Body of pancreas (tissue), 4 donors: ENCODE results near the gene CLDN25. TPM values are rescaled to one million over a fixed set of nuclear protein-coding genes. Genes with fewer than 3 reads are reported as not detected.
A peak's percentile ranks its signal among the peaks of the same experiment; 100 is the strongest.

Experiments
- ATAC-seq: fragments of 150-250 bp; one replicate; pipeline ENCODE4 v1.9.1; 2016
- DNase-seq, 4 donors: peaks; one replicate each; pipeline ENCODE4 v3.0.0-alpha.2; 2019
- H3K27ac ChIP-seq, 4 donors: fragments of 200-600 bp; sonication (generic); 1 replicate in 3 of 4; 2 replicates in 1 of 4; pipeline versions ENCODE4 v1.5.1 to v1.6.1; 2016 to 2019; ENCODE audit warnings: mild to moderate bottlenecking in 1 of 4, mixed read lengths in 1 of 4, moderate library complexity in 1 of 4
- H3K27me3 ChIP-seq, 2 donors: fragments of 200-600 bp; sonication (generic); one replicate each; pipeline ENCODE4 v1.6.0; 2016; ENCODE audit warnings: mild to moderate bottlenecking in 1 of 2
- H3K36me3 ChIP-seq, 2 donors: fragments of 200-600 bp; sonication (generic); replicated peaks in 1 of 2; 2 replicates each; pipeline ENCODE4 v1.5.1; 2016; ENCODE audit warnings: low read depth in 2 of 2; ENCODE audit not compliant: insufficient read depth in 1 of 2
- H3K4me1 ChIP-seq: fragments of 200-600 bp; sonication (generic); one replicate; pipeline ENCODE4 v1.6.0; 2016
- H3K4me3 ChIP-seq, 2 donors: fragments of 200-600 bp; sonication (generic); 1 replicate in 1 of 2; 2 replicates in 1 of 2; pipeline ENCODE4 v1.5.1; 2016 to 2019
- H3K9me3 ChIP-seq, 3 donors: fragments of 200-600 bp; sonication (generic); 1 replicate in 2 of 3; 2 replicates in 1 of 3; pipeline ENCODE4 v1.5.1; 2016
- CTCF ChIP-seq, 7 experiments: fragments of 450-650 bp in 4 of 7; fragments of 200-600 bp in 3 of 7; sonication (generic) in 3 of 7; IDR thresholded peaks; one replicate each; pipeline ENCODE4 v1.5.1; 2016 to 2019; ENCODE audit warnings: antibody characterized with exemption in 7 of 7
- POLR2A ChIP-seq, 3 donors: fragments of 450-650 bp; IDR thresholded peaks; one replicate each; pipeline ENCODE4 v1.6.1; 2016; ENCODE audit warnings: antibody characterized with exemption in 3 of 3, mild to moderate bottlenecking in 2 of 3
- whole genome bisulfite sequencing, 2 donors: methylation state at CpG; one replicate each; pipeline ENCODE4 v1.1.5; 2017; 5-methylcytosine and 5-hydroxymethylcytosine counted together
- intact Hi-C: fragments of 100-400 bp; cut with DNase I; formaldehyde crosslinking; loops from one replicate; pipeline ENCODE4 v1.15.1; 2023
- total RNA-seq, 2 donors: library from RNA; depleted of rRNA; stranded (reverse); fragments of >200 nt; gene quantifications; one replicate each; pipeline ENCODE4 v1.1.0, GENCODE V29; 2016

CLDN25 gene
- total RNA-seq, 2 donors from 2014 or later, result not detected

- no peak for TF ChIP-seq CTCF (IDR thresholded peaks at IDR 0.05)
- no peak for TF ChIP-seq POLR2A (IDR thresholded peaks at IDR 0.05)
- intact Hi-C loops, result no loop called here
- no peak overlapping the region for H3K27ac ChIP-seq
- no peaks in the 10 kb centered on the region for H3K4me1 ChIP-seq
- H3K36me3 ChIP-seq, result peaks cover 0 to 13% of the 10 kb centered on the region in 2 donors
- DNase-seq, result no peak
- no peak for ATAC-seq
- H3K27me3 ChIP-seq, result no peaks in the 10 kb centered on the region
- H3K9me3 ChIP-seq, result no peaks in the 10 kb centered on the region
- no peak overlapping the region for H3K4me3 ChIP-seq
Measured at GRCh38 chr11:113802621-113803020, 23.0 kb downstream of the CLDN25 start.

- DNase-seq, result no peak
- no peaks in the 10 kb centered on the region for H3K9me3 ChIP-seq
- TF ChIP-seq CTCF (IDR thresholded peaks at IDR 0.05), result no peak
- no peak for TF ChIP-seq POLR2A (IDR thresholded peaks at IDR 0.05)
- H3K4me1 ChIP-seq, result no peaks in the 10 kb centered on the region
- intact Hi-C loops, result no loop called here
- peaks cover 0 to 21% of the 10 kb centered on the region in 2 donors for H3K36me3 ChIP-seq
- no peak for ATAC-seq
- H3K27me3 ChIP-seq, result no peaks in the 10 kb centered on the region
- no peak overlapping the region for H3K27ac ChIP-seq
- H3K4me3 ChIP-seq, result no peak overlapping the region
Measured at GRCh38 chr11:113805640-113806039, 26.0 kb downstream of the CLDN25 start.

GRCh38 chr11:113806406-113806805 is 26.8 kb downstream of the CLDN25 start:
- DNase-seq (peak in 1 of 4 donors; percentile 11), ATAC-seq (no peak)
- 98 to 100% methylated on average over 2 of the region's 2 CpGs for WGBS, 2 donors
- H3K4me3 ChIP-seq, result no peak overlapping the region
- H3K4me1 ChIP-seq, result no peaks in the 10 kb centered on the region
- intact Hi-C loops, result no loop called here
- no peaks in the 10 kb centered on the region for H3K9me3 ChIP-seq
- no peak overlapping the region for H3K27ac ChIP-seq
- H3K36me3 ChIP-seq, result peaks cover 0 to 19% of the 10 kb centered on the region in 2 donors
- TF ChIP-seq CTCF (IDR thresholded peaks at IDR 0.05) (peak in 1 of 7 experiments; percentile 8), POLR2A (IDR thresholded peaks at IDR 0.05) (no peak)
- no peaks in the 10 kb centered on the region for H3K27me3 ChIP-seq

- Histone ChIP-seq H3K27me3 (no peaks in the 10 kb centered on the region), H3K9me3 (no peaks in the 10 kb centered on the region), H3K4me3 (no peak overlapping the region), H3K36me3 (peaks cover 0 to 11% of the 10 kb centered on the region in 2 donors), H3K27ac (no peak overlapping the region), H3K4me1 (no peaks in the 10 kb centered on the region)
- 43 to 46% methylated on average over 2 of the region's 2 CpGs for WGBS, 2 donors
- intact Hi-C loops, result no loop called here
- DNase-seq (no peak), ATAC-seq (no peak)
- TF ChIP-seq CTCF (IDR thresholded peaks at IDR 0.05), result no peak
- no peak for TF ChIP-seq POLR2A (IDR thresholded peaks at IDR 0.05)
Measured at GRCh38 chr11:113808931-113809330, 29.3 kb downstream of the CLDN25 start.

- no peak overlapping the region for H3K27ac ChIP-seq
- H3K4me1 ChIP-seq, result no peaks in the 10 kb centered on the region
- no peak for DNase-seq
- H3K4me3 ChIP-seq, result no peak overlapping the region
- TF ChIP-seq POLR2A (IDR thresholded peaks at IDR 0.05) (no peak), CTCF (IDR thresholded peaks at IDR 0.05) (no peak)
- ATAC-seq, result no peak
- H3K36me3 ChIP-seq, result peaks cover 0 to 2% of the 10 kb centered on the region in 2 donors
- H3K27me3 ChIP-seq, result no peaks in the 10 kb centered on the region
- no peaks in the 10 kb centered on the region for H3K9me3 ChIP-seq
- intact Hi-C loops, result no loop called here
Measured at GRCh38 chr11:113814181-113814580, 34.6 kb downstream of the CLDN25 start.
